ENCODE data around the gene RALGPS1. TPM values are rescaled to one million over a fixed set of nuclear protein-coding genes. Genes with fewer than 3 reads are reported as not detected.

Gene RALGPS1
- total and polyA plus RNA-seq, 2 donors (not counting 1 experiment from before 2014, with no cell fraction given), result 19.7 to 39.9 TPM

GRCh38 chr9:127113191-127113972 is 198.8 kb downstream of the RALGPS1 start:
- DNase-seq, result no peak
- intact Hi-C loops (cut with micrococcal nuclease), result no loop called here
- Histone ChIP-seq H3K36me3 (replicated peaks in 1 of 2; ENCODE audit: control extremely low read depth in 1 of 2, control insufficient read depth in 1 of 2, extremely low read depth in 1 of 2, insufficient read depth in 2 of 2, low read length in 1 of 2) (no peaks in the 10 kb centered on the region), H3K27ac (ENCODE audit: low read length in 2 of 2) (no peak overlapping the region), H3K9me3 (ENCODE audit: control extremely low read depth in 1 of 3, control insufficient read depth in 2 of 3, insufficient read depth in 1 of 3, low read length in 2 of 3) (no peaks in the 10 kb centered on the region), H3K79me2 (ENCODE audit: control insufficient read depth, insufficient read depth, low read length) (no peaks in the 10 kb centered on the region), H3K9ac (ENCODE audit: low read length) (no peak overlapping the region), H3K4me3 (ENCODE audit: control extremely low read depth in 1 of 5, extremely low read depth in 1 of 5, insufficient read depth in 1 of 5, low read depth in 2 of 5, low read length in 4 of 5) (no peak overlapping the region), H2AFZ (ENCODE audit: insufficient read depth, low read depth, low read length, poor library complexity, severe bottlenecking) (no peak overlapping the region), H3K4me1 (ENCODE audit: control insufficient read depth in 2 of 2, insufficient read depth in 2 of 2, low read length in 2 of 2) (peaks cover 5 to 14% of the 10 kb centered on the region in 2 donors), H3K27me3 (replicated peaks in 1 of 4; ENCODE audit: control extremely low read depth in 1 of 4, control insufficient read depth in 3 of 4, insufficient read depth in 4 of 4, low read length in 3 of 4) (no peaks in the 10 kb centered on the region), H3K4me2 (replicated peaks; ENCODE audit: low read depth, low read length, poor library complexity, severe bottlenecking) (no peak overlapping the region), H4K20me1 (ENCODE audit: control insufficient read depth, insufficient read depth, low read length, poor library complexity, severe bottlenecking) (no peaks in the 10 kb centered on the region)
- Mint-ChIP-seq H3K4me1 (peaks cover 18% of the 10 kb centered on the region), H3K4me3 (no peak overlapping the region), H3K27me3 (no peaks in the 10 kb centered on the region), H3K27ac (no peak overlapping the region), H3K9me3 (ENCODE audit: insufficient read depth) (no peaks in the 10 kb centered on the region)
- no peak for TF ChIP-seq EZH2 (IDR thresholded peaks at IDR 0.05; ENCODE audit: borderline replicate concordance, insufficient read depth, low read depth, low read length, poor library complexity, severe bottlenecking)
- TF ChIP-seq CTCF (IDR thresholded peaks at IDR 0.05), result no peak
- no peak for ATAC-seq (ENCODE audit: low read depth)
- WGBS (ENCODE audit: insufficient coverage), result 97% methylated on average over 6 of the region's 10 CpGs
- ChIA-PET CTCF (interaction anchor here (1.4 kb wide), 1 partner anchor 84 kb away, joined by 3 read pairs; no protein-coding TSS in a partner anchor), POLR2A (no interaction called here)

- no peak overlapping the region for H2AFZ ChIP-seq (ENCODE audit: insufficient read depth, low read depth, low read length, poor library complexity, severe bottlenecking)
- CTCF ChIA-PET, result interaction anchor here (1.4 kb wide), 1 partner anchor 83 kb away, joined by 3 read pairs; no protein-coding TSS in a partner anchor
- H4K20me1 ChIP-seq (ENCODE audit: control insufficient read depth, insufficient read depth, low read length, poor library complexity, severe bottlenecking), result no peaks in the 10 kb centered on the region
- H3K9me3 ChIP-seq (ENCODE audit: control extremely low read depth in 1 of 3, control insufficient read depth in 2 of 3, insufficient read depth in 1 of 3, low read length in 2 of 3), result no peaks in the 10 kb centered on the region
- ATAC-seq (ENCODE audit: low read depth), result no peak
- H3K4me3 Mint-ChIP-seq, result no peak overlapping the region
- H3K4me3 ChIP-seq (ENCODE audit: control extremely low read depth in 1 of 5, extremely low read depth in 1 of 5, insufficient read depth in 1 of 5, low read depth in 2 of 5, low read length in 4 of 5), result no peak overlapping the region
- no peaks in the 10 kb centered on the region for H3K79me2 ChIP-seq (ENCODE audit: control insufficient read depth, insufficient read depth, low read length)
- peaks cover 5 to 23% of the 10 kb centered on the region in 2 donors for H3K4me1 ChIP-seq (ENCODE audit: control insufficient read depth in 2 of 2, insufficient read depth in 2 of 2, low read length in 2 of 2)
- POLR2A ChIA-PET, result no interaction called here
- TF ChIP-seq EZH2 (IDR thresholded peaks at IDR 0.05; ENCODE audit: borderline replicate concordance, insufficient read depth, low read depth, low read length, poor library complexity, severe bottlenecking) (no peak), CTCF (IDR thresholded peaks at IDR 0.05) (no peak)
- H3K27ac Mint-ChIP-seq, result no peak overlapping the region
- no peak for DNase-seq
- no peaks in the 10 kb centered on the region for H3K27me3 ChIP-seq (replicated peaks in 1 of 4; ENCODE audit: control extremely low read depth in 1 of 4, control insufficient read depth in 3 of 4, insufficient read depth in 4 of 4, low read length in 3 of 4)
- intact Hi-C loops (cut with micrococcal nuclease), result no loop called here
- no peaks in the 10 kb centered on the region for H3K27me3 Mint-ChIP-seq
- no peaks in the 10 kb centered on the region for H3K9me3 Mint-ChIP-seq (ENCODE audit: insufficient read depth)
- no peaks in the 10 kb centered on the region for H3K36me3 ChIP-seq (replicated peaks in 1 of 2; ENCODE audit: control extremely low read depth in 1 of 2, control insufficient read depth in 1 of 2, extremely low read depth in 1 of 2, insufficient read depth in 2 of 2, low read length in 1 of 2)
- WGBS (ENCODE audit: insufficient coverage), result 92% methylated on average over 5 of the region's 5 CpGs
- H3K9ac ChIP-seq (ENCODE audit: low read length), result no peak overlapping the region
- H3K4me2 ChIP-seq (replicated peaks; ENCODE audit: low read depth, low read length, poor library complexity, severe bottlenecking), result no peak overlapping the region
- no peak overlapping the region for H3K27ac ChIP-seq (ENCODE audit: low read length in 2 of 2)
- H3K4me1 Mint-ChIP-seq, result peaks cover 26% of the 10 kb centered on the region
Observed at GRCh38 chr9:127114606-127115005, 200.0 kb downstream of the RALGPS1 start.

Measured in B cell (primary cell).